HG02870 (cell line): ENCODE measurements around the gene R3HDM4.
A peak's percentile ranks its signal among the peaks of the same experiment; 100 is the strongest.

Experiments
- ATAC-seq: cut with Tn5 transposase; IDR thresholded peaks from one replicate; pipeline ENCODE4 v1.9.1; 2021; ENCODE audit warnings: mild to moderate bottlenecking, moderate library complexity; ENCODE audit not compliant: unreplicated experiment

The R3HDM4 gene

DNA sequence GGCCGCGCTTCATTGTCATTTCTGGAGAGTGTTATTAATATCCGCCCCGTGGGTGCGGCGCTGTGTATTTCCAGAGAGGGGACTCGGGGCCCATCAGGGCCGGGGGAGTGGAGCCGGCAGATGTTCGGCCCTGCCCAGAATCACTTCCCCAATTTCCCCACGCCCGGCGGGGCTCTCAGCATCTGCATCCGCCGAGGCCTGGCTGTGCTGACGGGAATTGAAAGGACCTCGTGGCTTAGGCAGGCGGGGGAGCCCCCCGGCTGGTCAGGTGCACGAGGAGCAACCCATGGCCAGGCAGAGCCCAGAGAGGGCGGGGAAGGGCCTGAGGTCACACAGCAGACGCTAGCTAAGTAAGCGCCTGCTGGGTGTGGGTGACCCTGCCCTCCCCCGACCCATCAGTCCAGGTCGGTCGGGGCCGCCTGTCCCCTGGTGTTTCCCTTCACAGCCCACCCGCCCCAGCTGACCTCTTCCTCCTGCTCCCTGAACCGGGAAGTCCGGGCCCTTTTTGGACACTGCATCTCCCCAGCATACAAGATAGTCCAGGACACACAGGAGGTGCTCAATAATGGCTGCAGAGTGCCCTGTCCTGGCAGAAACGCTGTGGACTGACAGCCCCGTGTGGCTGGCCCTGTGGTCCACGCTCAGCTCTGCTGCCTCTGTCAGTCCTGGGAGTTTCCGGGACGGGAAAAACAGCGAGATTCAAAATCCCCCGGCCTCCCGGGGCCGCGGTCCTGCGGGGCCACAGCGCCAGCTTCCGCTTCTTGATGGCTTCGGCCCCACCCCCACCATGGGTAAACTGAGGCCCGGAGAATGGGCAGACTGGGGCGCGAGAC, 34.9 kb upstream of the R3HDM4 start:
- peak; percentile 63 for ATAC-seq

DNA sequence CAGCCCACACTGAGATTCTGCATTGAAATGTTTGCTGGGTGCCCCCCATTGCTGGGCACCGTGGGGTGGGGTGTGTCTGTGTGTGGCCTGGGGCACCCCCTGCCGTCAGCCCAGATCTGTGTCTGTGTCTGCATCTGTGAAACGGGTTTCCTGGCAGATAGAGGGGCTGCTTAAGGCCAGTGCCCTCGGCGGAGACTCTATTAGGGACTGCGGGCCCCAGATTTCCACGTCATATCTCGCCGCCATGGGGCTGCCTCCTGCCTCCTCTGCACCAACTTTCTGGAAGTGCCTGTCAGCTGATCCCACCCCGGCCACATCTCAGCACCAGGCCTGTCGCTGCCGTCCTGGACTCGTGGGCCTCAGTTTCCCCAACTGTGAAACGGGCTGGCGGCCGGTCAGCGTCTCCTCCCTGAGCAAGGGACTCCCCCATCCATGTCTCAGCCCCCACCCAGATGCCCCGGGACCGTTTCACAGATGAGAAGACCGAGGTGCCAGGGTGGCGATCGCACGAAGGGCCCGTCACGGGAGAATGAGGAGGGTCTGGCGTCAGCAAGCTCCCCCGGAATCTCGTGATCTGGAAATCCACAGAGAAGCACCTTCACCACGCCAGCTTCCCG, 34.2 kb upstream of the R3HDM4 start:
- ATAC-seq = no peak

DNA sequence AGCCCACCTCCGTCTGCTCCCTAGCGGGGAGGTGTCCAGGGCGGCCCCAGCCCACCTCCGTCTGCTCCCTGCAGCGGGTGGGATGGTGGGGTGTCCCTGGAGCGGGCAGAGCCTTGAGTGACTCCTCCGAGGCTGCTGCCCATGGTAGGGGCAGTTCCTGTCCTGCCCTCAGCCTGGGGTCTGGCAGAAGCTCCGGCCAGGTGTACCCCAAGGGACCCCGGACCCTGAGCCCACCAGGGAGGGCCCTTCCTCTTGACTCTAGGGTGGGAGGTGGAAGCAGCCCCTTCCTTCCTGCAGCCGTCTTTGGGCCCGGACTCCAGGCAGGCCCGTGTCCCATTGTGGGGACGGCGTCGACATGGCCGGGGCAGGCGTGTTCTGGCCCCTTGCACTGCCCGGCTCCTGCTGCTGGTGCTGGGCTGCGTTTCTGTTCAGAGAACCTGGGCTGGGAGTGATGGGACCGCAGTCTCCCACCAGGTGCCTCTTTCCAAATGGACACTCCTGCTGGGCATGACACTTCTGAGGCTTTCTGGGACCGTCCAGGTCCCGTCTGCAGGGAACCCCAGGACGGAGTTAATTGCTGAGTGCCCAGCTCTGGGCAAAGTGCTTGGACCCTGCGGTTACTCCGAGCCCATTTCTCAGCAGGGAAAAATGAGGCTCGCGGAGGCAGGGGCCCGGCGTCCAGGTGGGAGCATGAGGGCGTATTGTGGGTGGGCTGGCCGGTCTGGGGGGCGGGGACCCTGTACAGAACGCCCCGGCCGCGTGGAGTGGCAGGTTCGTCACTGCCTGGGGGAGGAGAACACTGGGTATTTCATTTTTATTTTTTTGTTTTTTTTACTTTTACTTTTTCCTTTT, 32.6 kb upstream of the R3HDM4 start:
- no peak for ATAC-seq

DNA sequence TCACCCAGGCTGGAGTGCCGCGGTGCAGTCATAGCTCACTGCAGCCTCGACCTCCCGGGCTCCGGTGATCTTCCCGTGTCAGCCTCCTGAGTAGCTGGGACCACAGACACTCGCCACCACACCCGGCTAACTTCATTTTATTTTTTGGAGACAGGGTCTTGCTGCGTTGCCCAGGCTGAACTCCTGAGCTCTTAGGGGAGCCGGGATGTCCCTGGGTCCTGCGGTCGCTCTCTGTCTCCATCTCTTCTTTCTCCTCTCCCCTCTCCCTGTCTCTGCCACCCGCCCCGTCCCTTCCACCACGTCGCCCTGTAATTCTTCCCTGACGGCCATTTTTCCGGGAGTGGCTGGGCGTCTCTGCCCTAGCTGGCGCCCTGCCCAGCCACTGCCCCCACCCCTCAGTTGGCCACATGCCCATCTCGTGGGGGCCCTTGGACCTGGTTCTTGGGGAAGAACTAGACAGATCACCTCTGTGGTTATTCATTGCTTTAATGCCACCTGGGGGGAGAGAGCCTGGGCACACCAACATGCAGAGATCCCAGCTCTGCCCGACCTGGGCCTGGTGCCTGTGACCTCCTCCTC, 31.7 kb upstream of the R3HDM4 start:
- no peak for ATAC-seq

DNA sequence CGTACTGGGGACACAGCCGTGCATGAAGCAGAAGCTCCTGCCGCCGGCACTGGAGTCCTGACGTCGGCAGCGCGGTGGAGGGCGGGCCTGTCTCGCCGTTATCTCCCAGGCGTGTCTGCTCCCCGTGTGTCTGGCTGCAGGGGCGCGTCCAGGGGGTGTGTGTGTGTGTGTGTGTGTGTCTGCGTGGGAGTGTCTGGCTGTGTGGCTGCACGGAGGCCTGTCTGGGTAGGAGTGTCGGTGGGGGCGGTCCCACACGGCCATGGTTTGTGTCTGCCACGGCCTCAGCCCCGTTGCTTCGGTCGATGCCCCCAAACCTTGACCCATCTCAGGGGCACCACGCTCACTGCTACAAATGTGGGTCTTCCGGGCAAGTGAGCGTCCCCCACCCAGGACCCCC, 31.1 kb upstream of the R3HDM4 start:
- ATAC-seq = no peak

DNA sequence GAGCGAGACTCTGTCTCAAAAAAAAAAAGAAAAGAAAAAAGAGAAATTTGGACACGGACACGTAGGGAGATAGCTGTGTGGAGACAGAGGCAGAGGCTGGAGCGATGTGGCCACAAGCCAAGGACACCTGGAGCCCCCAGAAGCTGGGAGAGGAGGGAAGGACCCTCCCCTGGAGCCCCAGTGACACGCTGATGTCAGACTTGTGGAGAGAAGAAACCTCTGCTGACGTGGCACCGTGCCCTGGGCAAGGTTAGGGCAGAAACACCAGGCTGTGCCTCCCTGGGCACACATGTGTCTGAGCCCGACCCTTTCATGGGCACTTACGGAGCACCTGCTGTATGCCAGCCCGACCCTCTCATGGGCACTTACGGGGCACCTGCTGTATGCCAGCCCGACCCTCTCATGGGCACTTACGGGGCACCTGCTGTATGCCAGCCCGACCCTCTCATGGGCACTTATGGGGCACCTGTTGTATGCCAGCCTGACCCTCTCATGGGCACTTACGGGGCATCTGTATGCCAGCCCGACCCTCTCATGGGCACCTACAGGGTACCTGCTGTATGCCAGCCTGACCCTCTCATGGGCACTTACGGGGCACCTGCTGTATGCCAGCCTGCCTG, 30.6 kb upstream of the R3HDM4 start:
- ATAC-seq = no peak

DNA sequence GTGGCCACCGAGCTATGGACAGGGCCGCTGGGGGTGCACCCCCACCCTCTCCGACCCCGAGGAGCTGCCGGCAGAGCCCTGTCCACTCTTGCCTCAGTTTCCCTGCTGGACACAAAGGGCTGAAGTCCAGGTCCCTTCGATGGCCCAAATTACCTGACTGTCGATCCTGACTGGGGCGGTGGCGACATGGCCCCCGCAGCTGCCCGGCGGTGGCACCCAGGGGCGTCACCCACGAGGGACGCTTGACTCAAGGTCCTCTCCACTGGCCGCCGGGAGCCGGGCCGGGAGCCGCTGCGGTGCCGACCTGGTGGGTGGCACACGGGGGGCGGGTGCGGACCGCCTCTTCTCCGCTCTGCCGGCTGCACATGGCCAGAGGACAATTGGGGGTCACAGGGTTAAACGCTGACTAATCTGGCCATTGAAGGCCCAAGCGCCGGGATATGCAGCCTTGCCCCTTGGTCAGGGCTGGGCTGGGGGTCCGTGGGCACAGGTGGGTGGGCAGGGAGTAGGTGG, 29.2 kb upstream of the R3HDM4 start:
- ATAC-seq = no peak

DNA sequence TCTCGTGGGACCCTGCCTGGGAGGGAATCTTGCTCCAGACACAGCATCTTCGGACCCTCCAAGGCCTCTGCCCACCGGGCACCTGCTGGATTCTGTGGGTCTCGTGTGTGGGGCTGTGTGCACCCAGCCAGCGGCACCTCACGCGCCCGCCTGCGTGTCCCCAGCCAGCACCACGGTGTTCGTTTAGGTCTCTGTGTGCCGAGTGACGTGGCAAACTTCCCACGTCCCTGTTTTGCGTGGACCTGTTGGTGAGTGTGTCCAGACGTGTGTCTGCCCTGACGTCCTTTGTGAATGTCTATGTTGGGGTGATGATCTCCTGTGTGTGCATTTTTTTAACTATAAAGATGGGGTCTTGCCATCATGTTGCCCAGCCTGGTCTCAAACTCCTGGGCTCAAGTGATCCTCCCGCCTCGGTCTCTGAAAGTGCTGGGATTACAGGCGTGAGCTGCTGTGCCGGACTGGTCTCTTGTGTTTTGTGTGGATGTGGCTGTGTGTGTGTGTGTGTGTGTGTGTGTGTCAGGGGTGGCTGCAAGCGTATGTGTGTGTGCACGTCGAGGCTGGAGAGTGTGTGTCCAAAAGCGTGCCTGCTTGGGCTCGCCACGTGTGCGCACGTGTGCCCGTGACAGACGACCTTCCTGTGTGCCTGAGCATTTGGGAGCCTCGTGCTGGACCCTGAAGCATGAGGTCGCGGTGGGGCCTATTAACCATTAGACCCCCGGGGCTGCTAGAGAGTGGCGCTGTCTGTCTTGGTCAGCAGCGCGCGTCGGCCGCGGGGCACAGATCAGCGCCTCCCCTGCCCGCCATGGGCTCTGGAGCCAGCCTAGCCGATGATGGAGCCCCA, 28.5 kb upstream of the R3HDM4 start:
- no peak for ATAC-seq

DNA sequence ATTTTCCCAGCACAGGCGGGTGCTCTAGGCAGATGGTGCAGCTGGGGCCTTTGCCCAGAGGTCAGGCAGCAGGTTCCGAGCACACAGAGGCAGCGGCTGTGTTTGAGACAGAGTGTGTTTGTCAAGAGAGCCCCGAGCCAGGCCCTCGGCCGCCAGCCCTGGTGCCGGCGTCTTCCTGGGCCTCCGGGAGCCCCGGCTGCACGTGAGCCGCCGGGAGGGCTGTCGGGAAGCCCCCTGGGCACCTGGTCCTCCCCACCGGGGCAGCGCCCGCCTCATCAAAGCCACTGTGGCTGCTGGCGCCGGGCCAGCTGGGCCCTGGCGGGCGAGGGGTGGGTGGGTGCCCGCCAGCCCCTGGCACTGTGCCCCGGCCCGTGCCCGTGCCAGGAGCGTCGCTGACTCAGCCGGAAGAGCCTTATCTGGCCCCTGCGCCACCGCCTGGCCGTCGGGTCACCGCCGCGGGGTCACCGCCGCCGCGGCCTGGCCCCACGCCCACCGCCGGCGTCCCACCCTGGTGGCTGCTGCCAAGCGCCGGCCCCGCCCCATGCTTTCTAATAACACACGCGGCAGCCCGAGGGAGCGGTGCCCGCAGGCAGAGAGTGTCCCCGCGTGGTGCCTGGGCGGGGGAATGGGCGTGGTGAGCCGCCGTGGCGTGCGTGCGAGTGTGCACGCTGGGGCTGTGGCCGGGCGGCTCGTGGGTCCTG, 27.7 kb upstream of the R3HDM4 start:
- no peak for ATAC-seq

DNA sequence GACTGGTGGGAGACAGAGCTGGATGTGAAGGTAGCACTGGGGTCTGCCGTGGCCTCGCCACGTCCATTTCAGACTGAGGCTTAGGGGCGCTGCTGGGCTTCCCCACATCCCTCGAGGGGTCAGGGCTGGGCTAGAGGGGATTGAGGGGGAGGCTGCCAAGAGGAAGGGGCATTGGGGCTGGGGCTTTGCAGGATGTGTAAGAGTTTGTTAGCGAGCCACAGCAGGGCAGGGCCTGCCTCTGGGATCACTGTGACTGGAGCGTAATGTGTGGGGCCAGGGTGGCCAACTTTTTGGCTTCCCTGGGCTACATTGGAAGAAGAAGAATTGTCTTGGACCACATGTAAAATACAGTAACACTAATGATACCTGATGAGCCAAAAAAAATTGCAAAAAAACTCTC, 26.9 kb upstream of the R3HDM4 start:
- ATAC-seq = no peak

DNA sequence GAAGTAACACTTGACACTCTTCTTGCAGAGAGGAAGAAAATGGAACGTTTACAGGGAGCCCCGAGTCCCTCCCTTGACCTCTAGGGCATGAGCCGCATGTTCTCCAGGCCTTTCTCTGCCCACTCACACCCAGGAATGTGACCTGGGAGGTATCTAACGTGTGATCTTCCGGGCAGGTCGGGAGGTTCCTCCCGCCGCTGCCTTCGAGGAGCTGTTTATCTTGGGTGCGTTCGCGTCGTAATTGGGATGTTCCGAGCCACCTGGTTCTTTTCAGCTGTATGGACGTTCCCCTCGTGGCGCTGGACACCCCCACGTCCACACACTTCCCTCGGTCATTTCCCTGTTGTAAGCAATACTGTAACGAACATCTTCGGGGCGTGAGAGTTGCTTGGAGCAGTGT, 26.4 kb upstream of the R3HDM4 start:
- no peak for ATAC-seq

DNA sequence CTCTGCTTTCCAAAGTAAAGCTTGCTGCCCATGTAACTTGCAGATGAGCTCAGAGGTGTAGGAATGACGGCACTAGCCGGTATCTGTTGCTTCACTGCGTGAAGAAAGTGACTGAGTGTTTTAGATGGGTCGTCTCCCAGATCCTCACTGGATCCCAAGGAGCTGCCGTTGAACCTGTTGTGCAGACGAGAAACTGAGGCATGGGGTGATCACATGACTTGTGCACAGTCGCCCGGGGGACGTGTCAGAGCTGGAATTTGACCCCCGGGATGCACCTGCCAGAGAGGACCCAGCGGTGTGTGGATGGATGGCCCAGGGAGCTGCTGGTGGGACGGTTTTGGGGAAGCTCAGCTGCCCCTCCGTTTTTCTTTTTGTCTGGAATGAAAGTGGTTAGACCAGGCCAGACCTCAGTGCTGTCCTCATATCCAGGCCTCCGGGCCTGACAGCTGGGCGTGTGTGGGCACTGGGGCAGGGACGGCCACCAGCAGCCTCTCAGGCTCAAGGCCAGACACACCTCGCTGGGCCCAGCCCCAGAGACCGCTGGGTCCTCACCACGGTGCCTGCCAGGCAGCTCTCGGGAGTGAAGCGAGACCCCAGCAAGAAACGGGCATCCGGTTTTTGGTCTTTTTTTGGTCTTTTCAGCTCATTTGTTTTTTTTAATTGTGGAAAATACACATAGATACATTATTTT, 25.4 kb upstream of the R3HDM4 start:
- no peak for ATAC-seq

DNA sequence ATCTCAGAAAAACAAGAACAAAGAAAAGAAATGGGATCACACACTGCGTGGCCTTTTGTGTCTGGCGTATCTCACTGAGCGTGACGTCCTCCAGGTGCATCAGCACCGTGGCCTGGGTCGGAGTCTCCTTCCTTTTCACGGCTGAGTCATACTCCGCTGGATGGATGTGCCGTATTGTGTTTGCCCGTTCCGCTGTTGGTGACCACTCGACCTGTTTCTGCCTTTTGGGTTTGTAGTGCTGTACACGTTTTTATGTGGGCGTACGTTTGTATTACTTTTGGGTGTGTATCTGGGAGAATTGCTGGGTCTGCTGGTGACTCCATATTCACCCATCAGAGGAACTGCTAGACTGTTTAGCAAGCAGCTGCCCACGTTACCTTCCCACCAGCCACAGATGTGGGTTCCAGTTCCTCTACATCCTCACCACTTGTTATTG, 24.3 kb upstream of the R3HDM4 start:
- ATAC-seq = no peak

DNA sequence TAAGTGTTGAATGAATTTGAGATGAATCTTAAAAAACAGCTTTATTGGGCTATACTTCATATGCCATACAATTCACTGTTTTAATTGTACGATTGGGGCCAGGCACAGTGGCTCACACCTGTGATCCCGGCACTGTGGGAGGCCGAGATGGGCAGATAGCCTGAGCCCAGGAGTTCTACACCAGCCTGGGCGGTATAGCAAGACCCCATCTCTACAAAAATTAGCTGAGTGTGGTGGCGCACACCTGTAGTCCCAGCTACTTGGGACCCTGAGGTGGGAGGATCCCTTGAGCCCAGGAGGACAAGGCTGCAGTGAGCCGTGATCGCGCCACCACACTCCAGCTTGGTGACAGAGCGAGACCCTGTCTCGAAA, 23.1 kb upstream of the R3HDM4 start:
- ATAC-seq = no peak

DNA sequence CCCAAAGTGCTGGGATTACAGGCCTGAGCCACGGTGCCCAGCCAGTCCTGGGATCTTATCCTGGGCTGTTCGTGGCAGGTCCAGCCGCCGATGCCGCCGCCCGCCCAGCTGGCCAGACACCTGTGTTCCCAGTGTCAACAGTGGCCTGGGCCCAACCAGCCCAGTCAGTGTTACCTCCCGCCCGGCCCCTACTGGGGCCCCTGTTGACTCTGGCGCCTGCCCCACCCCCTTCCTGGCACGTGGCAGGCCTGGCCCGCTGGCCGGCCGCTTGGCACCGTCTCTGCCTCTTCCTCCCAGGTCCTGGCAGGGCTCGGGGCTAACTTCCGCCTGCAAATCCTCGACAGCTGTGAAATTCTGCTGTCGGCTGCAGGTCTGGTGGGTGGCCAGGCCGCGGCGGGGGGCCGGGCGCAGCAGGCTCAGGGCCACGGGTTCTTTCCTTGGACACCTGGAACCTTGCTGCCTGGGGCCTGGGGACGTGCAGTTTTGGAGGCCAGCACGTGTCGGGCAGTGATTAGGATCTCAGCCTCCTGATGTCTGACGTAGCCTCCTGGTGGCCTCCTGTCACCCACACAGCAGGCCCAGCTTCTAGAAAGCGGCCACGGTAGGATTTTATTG, 22.0 kb upstream of the R3HDM4 start:
- ATAC-seq = no peak

DNA sequence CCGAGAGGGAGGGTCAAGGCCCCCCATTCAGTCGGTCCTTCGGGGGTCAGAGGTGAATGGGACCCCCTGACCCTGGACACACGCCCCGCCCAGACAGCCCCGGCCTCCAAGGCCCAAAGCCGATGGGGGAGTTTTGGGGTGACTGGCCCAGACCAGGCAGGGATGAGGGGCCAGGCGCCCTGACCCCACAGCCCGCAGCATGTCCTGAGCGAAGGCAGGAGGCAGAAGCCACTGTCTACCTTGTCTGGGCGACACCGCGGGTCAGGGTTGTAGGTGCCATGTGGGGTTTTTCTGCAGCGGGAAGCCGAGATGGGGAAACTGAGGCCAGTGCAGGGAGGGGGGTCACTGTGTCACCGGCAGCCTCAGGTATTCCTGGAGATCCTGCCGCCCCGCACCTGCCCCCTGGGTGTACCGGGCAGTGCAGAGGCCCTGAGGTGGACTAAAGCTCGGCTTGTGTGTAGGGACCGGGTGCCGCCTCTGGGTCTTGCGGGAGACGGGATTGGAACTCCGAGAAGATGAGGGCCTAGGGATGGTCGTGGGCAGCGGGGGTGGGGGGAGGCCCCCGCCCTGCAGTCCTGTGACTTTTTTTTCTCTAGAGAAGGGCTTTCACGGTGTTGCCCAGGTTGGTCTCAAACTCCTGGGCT, 21.3 kb upstream of the R3HDM4 start:
- no peak for ATAC-seq

DNA sequence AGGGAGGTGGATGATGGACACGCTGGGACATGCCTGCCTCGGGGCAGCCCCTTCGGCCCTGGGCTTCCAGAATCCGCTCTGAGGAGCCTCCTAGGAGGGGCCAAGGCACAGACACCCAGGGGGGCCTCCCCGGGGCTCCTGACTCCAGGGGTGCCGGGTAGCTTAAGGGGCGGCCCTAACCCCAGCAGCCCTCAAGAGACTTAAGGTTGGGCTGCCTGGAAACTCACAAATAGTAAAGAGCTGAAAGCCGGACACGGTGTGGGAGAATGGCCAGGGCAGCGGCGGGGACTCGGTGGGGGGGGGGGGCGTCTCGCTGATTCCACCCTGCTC, 20.5 kb upstream of the R3HDM4 start:
- ATAC-seq = no peak
